GM08714 (cell line): ENCODE data around the gene UFD1.
"Not testable (repeated sequence)": the region's sequence is repeated elsewhere in the genome, so short reads cannot be mapped to it uniquely, and the experiment has no call there.

Source experiments
- H3K4me3 ChIP-seq: fragments of 200-500 bp; sonication (Bioruptor generic); 2 replicates; pipeline ENCODE4 v1.5.1; 2014; ENCODE audit warnings: mild to moderate bottlenecking, low read length, inconsistent platforms
- ZNF274 ChIP-seq: IDR thresholded peaks from 2 replicates; pipeline ENCODE4 v1.6.1; 2012; ENCODE audit warnings: mild to moderate bottlenecking, low read depth, low read length

The UFD1 gene

DNA sequence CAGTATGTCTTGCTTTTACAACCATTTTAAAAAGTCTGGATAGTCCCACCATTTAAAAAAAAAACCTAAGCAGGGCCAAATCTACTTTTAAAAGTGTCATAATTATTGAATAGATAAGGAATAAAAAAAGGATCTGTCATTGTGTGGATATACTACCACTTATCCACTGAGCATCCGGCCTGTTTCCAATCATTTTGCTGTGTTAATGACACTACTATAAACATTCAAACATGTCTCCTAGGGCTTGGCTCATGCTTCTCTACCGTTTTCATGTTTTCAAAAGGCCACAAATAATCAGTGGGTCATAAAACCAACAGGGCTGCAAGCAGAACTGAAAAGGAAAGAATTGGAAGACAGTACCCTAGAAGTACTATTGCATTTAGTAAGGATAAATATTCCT, 19.0 kb downstream of the UFD1 start:
- H3K4me3 ChIP-seq: no peak overlapping the region
- TF ChIP-seq ZNF274: no peak

DNA sequence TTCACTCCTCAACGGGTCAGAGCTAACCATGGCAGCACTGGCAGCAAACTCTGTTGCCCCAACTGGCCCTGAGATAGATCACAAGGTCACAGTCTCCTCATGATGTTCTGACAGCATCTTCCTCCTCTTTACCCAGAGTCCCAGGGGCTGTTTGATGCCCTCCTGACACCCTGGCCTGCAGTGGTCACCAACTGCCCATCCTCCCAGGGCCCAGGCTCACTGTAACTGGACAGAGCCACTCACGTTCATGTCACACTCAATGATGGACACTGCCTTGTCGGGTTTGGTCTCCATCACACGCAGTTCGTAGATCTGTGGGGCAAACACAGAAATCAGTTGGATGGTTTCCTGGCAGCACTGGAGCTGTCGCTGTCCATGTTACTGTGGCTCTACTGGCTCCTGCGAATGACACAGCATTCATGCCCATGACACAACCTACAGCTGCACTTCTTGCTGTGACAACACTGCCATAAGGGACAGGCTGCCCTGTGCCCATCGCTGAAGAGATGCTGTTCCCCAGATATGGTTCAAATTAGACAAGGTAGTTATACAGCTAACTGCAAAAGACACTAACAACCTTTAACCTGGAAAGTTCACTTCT, 21.1 kb downstream of the UFD1 start:
- no peak overlapping the region for H3K4me3 ChIP-seq
- TF ChIP-seq ZNF274: no peak

DNA sequence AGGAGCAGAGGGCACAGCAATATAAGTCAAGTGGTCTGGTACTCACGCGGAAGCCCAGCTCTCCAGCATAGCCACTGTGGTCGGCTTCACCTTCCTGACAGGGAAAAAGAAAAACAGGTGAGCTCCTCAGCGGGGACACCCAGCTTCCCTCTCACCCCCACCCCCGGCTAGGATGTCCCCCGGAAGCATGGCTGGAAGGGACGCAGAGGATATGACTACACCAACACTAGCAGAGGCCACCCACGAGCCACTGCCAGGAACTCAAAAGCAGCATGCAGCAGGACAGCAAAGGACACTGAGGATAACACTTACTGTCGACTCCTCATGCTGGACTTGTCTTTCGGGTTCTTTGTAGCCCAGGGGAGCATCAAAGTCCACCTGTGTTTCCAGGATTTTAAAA, 22.5 kb downstream of the UFD1 start:
- TF ChIP-seq ZNF274: no peak

DNA sequence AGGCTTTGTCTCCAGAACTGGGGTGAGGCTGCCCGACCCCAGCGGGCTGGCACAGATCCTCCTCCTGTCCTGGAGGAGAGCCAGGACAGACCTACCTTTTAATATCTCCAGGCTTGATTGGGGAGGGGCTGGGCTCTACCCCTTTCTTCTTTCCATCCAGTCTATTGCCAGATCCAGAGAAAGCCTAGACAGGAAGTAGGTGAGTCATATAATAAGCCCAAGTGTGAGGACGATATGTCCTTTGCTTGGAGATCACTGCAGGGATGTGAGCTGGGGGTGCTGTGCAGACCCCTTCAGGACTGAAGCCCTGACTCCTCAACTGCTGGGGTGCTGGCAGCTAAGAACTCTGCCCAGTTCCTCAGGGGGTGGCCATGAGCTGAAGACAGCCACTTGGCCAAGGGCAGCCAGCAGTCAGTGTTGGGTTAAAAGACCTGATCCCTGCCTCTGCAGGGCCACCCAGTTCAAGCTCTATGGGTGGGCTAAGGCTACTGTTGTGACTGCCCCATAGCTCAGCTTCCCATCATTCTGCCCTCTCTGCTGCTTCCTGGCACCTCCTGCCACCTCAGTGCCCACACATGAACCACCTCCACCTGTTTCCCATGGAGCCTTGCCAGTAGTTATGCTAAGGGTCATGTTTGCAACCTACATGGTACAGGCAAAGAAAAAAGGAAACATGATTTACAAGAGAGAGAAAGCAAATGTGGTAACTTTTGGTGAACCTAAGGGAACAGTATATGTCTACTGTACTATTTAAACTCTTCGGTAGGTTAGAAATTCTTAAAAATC, 23.2 kb downstream of the UFD1 start:
- H3K4me3 ChIP-seq: no peak overlapping the region
- TF ChIP-seq ZNF274: no peak

More for the DNA sequence above, 22.5 kb downstream of the UFD1 start:
- no peak overlapping the region for H3K4me3 ChIP-seq

DNA sequence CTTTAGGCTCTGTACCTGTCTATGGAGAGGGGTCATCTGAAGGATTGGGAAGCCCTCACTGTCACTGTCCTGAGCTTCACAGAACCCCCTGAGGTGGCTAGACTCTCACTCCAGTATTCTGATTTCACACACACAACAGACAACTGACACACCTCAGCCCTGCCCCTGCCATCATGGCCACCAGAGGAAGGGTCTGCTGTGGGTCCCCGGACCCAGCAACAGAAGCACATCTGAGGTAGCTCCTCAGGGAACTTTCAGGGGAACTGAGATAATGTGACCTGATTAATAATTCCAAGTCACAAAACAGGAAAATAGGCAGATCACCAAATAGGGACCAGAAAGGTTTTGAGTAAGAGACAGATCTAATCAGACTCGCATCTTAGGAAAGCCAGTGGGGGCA, 24.0 kb downstream of the UFD1 start:
- TF ChIP-seq ZNF274: no peak
- no peak overlapping the region for H3K4me3 ChIP-seq

DNA sequence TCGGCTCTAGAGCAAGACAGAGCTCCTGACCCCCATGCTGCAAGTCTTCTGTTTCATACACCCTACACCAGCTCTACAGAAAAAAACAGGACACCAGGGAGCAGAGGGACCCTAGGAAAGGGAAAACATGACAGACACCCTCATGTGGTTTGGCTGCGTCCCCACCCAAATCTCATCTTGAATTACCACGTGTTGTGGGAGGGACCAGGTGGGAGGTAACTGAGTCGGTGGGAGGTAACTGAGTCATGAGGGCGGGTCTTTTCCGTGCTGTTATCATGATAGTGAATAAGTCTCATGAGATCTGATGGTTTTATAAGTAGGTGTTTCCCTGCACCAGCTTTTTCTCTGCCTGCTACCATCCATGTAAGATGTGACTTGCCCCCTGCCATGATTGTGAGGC, 24.8 kb downstream of the UFD1 start:
- H3K4me3 ChIP-seq: no peak overlapping the region
- no peak for TF ChIP-seq ZNF274

DNA sequence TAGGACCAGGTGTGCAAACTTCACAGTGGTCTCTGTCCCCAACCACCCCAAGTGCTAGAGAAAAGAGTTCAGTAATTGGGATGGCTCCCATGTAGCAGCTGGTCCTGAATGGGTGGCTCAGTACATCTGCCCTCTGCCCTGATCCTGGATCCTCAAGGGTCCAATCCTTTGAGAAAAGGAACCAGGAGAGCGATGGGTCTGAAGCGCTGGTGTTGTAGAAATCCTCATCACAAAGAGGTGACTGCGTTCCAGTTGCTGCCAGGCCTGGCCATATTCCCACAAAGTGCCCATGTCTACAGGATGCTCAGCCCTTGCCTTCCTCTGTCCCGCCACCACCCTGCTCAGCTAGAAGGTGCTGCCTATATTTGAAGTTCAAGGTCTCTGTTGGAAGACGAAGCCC, 25.3 kb downstream of the UFD1 start:
- TF ChIP-seq ZNF274: no peak
- H3K4me3 ChIP-seq: no peak overlapping the region

DNA sequence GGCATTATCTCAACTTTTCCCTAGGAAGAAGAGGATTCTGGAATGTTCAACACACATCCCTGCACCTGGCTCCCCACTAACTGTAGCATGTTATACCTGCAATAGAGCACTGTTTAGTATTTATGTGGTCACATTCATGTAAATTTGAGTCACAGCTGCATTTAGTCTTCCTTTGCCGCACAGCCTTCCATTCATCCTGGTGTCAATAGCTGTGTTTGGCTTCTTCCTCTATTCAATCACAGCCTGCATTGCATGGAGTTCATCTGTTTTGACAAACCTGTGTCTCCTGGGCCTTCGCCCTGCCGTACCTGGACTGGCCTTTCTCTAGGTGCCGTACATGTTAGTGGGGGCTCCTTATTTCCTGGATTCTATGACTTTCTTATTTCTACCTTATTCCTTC, 27.4 kb downstream of the UFD1 start:
- H3K4me3 ChIP-seq: no peak overlapping the region
- no peak for TF ChIP-seq ZNF274

DNA sequence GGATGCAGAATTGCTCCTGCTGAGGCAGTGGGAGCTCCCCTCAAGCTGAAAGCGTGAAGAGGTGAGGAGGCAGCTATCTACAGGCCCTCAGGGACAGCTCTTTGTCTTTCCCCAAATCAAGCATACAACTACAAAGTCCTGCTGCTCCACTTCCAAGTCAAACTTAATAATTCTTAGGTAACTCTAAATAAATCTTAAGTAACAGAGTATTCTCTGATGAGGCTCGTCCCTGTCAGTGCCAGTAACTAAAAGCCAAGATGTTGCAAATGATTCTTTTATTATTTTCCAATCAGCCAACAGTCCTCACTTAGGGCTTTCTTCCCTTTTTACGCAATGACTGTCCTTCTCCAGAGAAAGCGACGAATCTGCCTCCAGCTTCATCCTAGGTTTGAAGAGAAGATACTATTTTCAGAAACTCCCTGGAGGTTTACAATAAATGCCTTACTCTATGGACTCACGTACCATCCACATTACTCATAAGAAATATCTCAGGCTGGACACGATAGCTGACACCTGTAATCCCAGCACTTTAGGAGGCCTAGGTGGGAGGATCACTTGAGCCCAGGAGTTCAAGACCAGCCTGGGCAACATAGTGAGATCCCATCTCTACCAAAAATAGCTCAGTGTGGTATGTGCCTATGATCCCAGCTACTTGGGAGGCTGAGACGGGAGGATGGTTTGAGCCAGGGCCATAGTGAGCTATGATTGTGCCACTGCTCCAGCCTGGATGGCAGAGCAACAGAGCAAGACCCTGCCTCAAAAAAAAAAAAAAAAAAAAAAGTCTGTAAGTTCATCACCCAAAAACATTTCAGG, 28.4 kb downstream of the UFD1 start:
- TF ChIP-seq ZNF274: no peak
- H3K4me3 ChIP-seq: no peak overlapping the region

DNA sequence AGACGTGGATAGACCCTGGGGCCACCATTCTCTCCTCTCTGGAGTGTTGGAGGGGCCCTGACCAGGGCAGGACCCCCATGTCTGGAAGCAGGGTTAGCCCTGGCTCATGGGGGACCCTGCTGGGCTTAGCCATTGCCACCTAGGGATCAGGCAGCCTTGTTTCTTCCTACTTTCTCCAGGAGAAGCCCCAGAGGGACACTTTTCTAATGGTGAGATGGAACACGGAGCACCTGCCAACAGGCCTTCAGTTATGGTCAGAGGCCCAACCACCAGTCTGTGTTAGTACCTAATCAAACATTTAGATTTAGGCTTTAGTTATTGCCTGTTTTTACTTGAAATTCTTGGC, 29.6 kb downstream of the UFD1 start:
- H3K4me3 ChIP-seq: no peak overlapping the region
- TF ChIP-seq ZNF274: no peak

DNA sequence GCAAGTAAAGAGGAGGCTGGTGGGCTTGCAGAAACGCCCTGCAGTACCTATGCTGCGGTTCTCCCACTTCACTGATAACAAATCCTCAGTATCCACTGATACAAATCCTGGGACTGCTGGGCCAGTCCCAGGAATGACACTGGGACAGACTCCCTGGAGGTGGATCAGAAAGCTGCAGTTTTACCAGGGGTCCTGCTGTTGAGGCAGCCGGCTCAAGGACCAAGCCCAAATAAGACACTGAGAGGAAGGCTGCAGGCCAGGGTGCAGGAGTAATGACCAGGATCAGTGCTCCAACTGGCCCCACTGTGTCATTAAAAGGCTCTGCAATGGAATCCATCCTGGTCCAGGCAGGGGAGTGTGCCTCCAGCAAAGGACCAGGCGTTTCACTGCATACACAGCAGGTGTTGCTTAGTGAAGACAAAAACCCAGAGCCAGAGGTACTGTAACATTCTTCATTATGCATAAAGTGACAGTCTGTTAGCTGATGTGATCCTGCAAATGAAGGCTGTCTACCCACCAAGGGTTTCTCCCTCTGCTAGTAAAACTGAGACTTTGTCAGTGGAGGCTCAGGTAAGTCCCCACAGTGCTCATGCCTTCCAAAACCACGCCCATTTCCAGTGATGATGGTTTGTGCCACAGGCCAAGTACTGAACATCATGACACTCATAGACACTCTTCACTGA, 30.1 kb downstream of the UFD1 start:
- H3K4me3 ChIP-seq: peak overlapping the region; percentile 83; the same call in 1 of the 2 replicates
- TF ChIP-seq ZNF274: no peak

DNA sequence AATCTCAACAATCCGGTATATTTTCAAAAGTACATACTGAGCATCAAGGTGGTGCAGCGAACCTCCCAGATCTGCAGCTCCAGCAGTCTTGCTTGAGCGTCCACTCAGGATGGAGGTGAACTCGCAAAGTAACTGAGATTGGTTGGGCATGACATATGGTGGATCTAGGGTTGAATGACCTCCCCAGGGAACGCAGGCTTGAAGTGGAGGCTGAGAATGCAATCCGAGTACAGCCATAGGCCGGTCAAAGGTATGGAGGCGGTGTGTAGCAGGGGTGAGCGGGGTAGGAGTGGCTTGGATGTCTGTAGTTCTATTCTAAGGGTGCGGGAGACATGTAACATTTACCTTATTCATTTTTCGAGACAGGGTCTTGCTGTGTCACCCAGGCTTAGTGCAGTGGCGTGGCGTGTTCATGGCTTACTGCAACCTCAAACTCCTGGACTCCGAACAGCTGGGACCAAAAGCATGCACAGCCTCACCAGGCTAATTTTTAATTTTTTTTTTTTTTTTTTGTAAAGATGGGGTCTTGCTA, 30.9 kb downstream of the UFD1 start:
- no peak for TF ChIP-seq ZNF274
- H3K4me3 ChIP-seq: peak overlapping the region; percentile 83

DNA sequence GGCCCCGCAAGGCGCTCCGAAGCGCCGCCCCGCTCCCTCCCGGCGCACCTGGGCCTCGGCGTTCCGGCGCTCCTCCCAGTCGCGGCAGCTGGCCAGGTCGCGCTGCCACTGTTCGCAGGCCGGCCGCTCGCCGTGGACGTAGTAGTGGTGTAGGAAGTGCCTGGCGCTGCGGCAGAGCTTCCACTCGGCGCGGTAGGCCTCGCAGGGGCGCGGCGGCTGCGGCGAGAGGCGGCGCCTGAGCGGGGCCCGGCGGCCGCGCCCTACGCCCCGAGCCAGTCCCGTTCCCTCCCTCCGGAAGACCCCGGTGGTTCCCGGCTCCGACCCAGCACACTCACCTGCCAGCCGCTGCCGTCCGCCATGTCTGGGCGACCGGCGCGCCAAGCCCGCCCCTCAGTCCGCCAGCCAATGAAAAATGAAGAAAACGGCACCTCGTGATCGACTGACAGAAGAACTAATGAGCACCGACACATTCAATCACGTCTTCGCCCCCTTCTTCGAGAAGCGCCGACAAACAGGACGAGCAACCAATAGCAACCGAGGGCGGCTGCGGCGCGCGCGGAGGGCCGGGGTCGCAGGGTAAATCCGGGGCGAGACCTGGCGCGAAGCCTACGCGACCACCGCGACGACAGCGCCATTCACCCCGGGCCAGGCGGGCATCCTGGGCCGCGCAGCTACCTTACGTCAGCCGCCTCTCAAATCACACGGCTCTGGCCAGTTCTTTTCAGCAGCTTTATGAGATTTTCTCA, 31.5 kb downstream of the UFD1 start, which contains the start of gene C22orf39:
TSS of gene C22orf39 (minus strand) at position 382 of the 746 bp plus-strand sequence. CDS start at position 359, 23 bp downstream.
- no peak for TF ChIP-seq ZNF274
- H3K4me3 ChIP-seq: peak within 1 kb of the TSS; percentile 83

DNA sequence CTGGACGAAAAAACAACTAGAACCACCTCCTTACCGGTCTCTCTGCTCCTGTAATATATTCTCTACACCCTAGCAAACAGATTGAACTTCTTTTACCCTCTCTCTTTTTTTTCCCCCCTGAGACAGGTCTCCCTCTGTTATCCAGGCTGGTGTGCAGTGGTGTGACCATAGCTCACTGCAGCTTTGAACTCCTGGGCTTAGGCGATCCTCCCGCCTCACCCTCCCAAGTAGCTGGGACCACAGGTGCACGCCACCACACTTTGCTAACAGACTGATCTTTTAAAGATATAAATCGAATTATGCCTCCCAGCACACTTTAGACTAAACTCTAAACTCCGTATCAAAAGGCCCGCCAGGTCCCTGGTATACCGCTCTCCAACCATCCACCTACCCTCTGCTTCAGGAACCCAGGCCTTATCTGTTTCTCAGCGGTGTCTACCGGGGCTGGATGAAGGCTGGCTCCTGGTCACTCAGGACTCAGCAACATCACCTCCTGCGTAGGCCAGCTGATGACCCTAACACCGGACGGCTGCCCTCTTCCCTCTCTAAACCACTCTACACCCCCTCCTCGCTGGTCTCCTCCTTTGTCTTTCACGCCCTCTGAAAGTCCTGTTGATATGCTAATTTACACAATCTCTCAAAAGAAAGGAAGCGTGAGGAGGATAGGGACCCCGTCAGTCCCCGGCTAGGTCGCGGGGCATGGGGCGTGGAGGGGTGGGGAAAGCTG, 32.2 kb downstream of the UFD1 start:
- TF ChIP-seq ZNF274: no peak
- peak overlapping the region; percentile 83 for H3K4me3 ChIP-seq

DNA sequence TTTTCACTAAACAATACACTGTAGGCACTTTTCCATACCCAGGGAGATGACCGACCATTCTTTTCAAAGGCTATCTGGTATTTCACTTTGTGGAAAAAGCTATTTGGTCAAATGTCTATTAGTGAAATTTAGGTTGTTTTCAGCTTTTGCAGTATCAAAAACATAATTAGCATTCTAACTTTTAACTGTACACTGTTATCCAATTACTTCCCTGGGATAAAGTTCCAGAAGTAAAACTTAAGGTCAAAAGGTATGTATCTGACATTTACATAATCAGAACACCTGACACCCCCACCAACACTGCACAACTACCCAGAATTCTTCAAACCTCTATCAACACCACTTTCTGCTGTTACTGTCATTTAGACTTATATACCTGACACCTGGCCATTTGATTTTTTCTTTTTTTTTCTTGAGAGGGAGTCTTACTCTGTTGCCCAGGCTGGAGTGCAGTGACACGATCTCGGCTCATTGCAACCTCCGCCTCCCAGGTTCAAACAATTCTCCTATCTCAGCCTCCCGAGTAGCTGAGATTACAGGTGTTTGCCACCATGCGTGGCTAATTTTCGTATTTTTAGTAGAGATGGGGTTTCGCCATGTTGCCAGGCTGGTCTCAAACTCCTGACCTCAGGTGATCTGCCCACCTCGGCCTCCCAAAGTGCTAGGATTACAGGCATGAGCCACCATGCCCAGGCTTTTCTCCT, 33.6 kb downstream of the UFD1 start:
- not testable (repeated sequence) for H3K4me3 ChIP-seq
